ENCODE results near the gene WDR87. TPM values are rescaled to one million over a fixed set of nuclear protein-coding genes. Genes with fewer than 3 reads are reported as not detected.

Gene WDR87
- total and polyA plus RNA-seq, 9 of the 15 experiments (the other 6 are each of a cell fraction or from before 2014, with no cell fraction given) = not detected

GRCh38 chr19:37943480-37943879 is 37.1 kb upstream of the WDR87 start (continued):
- TF ChIP-seq ZBTB34 (CRISPR knock-in tag; IDR thresholded peaks at IDR 0.05) (no peak), ZNF175 (CRISPR knock-in tag; IDR thresholded peaks at IDR 0.05; ENCODE audit: low read depth) (no peak), HNRNPH1 (optimal IDR thresholded peaks at IDR 0.05; ENCODE audit: low read depth, low read length) (no peak), CREB1 (IDR thresholded peaks at IDR 0.05) (no peak), CREB1 (CRISPR knock-in tag; IDR thresholded peaks at IDR 0.05) (no peak), STAG1 (CRISPR knock-in tag; IDR thresholded peaks at IDR 0.05; ENCODE audit: borderline replicate concordance) (no peak), RBM25 (IDR thresholded peaks at IDR 0.05; ENCODE audit: low read depth, low read length, severe bottlenecking) (peak; percentile 33), ZNF12 (CRISPR knock-in tag; IDR thresholded peaks at IDR 0.05) (no peak), PHF21A (IDR thresholded peaks at IDR 0.05; ENCODE audit: borderline replicate concordance, low read depth) (no peak), CREM (IDR thresholded peaks at IDR 0.05; ENCODE audit: low read depth) (peak; percentile 20; the same call in 1 of the 2 replicates), RBM14 (IDR thresholded peaks at IDR 0.05; ENCODE audit: borderline replicate concordance, insufficient read depth, low read depth, low read length) (no peak), ZNF444 (CRISPR knock-in tag; IDR thresholded peaks at IDR 0.05) (no peak), ZNF274 (IDR thresholded peaks at IDR 0.05; ENCODE audit: borderline replicate concordance, low read depth, low read length) (no peak), BHLHE40 (IDR thresholded peaks at IDR 0.05; ENCODE audit: low read length) (peak; percentile 56), NFIC (IDR thresholded peaks at IDR 0.05) (peak; percentile 51; the same call in 1 of the 2 replicates), SMARCE1 (IDR thresholded peaks at IDR 0.05) (0 out of 2 replicates have a peak, but pooled peaks have one; percentile 40), FUS (optimal IDR thresholded peaks at IDR 0.05; ENCODE audit: low read depth, low read length) (no peak), ZNF507 (tag; conservative IDR thresholded peaks at IDR 0.05) (no peak), MTA2 (IDR thresholded peaks at IDR 0.05; ENCODE audit: low read depth) (peak; percentile 72; the same call in 1 of the 2 replicates), HBP1 (CRISPR knock-in tag; IDR thresholded peaks at IDR 0.05) (no peak), ZNF212 (CRISPR knock-in tag; IDR thresholded peaks at IDR 0.05) (no peak), NUFIP1 (IDR thresholded peaks at IDR 0.05; ENCODE audit: partially characterized antibody) (no peak), RCOR1 (IDR thresholded peaks at IDR 0.05; ENCODE audit: borderline replicate concordance in 1 of 2, low read depth in 2 of 2, low read length in 2 of 2) (peak; percentile 21 to 93; a peak in 2 of 4 replicates), E2F6 (IDR thresholded peaks at IDR 0.05; ENCODE audit: borderline replicate concordance in 1 of 2, extremely low read depth in 1 of 2, insufficient read depth in 1 of 2, insufficient read length in 1 of 2, low read depth in 1 of 2, low read length in 1 of 2, poor library complexity in 1 of 2, severe bottlenecking in 1 of 2) (peak; percentile 33 to 52), ZFX (CRISPR knock-in tag; IDR thresholded peaks at IDR 0.05) (peak; percentile 57), ARID1B (IDR thresholded peaks at IDR 0.05) (peak; percentile 91), KDM1A (IDR thresholded peaks at IDR 0.05) (peak; percentile 44 to 72; a peak in 3 of 4 replicates)

Data from K562 (cell line).